GOT3 (cell line): ENCODE measurements around the gene TCHH.
"Not testable (repeated sequence)": the region's sequence is repeated elsewhere in the genome, so short reads cannot be mapped to it uniquely, and the experiment has no call there.

Source experiments
- DNase-seq: peaks from one replicate; lab custom pipeline; 2025; ENCODE audit warnings: mixed read lengths; lab: John Stamatoyannopoulos, UW

The TCHH gene

DNA sequence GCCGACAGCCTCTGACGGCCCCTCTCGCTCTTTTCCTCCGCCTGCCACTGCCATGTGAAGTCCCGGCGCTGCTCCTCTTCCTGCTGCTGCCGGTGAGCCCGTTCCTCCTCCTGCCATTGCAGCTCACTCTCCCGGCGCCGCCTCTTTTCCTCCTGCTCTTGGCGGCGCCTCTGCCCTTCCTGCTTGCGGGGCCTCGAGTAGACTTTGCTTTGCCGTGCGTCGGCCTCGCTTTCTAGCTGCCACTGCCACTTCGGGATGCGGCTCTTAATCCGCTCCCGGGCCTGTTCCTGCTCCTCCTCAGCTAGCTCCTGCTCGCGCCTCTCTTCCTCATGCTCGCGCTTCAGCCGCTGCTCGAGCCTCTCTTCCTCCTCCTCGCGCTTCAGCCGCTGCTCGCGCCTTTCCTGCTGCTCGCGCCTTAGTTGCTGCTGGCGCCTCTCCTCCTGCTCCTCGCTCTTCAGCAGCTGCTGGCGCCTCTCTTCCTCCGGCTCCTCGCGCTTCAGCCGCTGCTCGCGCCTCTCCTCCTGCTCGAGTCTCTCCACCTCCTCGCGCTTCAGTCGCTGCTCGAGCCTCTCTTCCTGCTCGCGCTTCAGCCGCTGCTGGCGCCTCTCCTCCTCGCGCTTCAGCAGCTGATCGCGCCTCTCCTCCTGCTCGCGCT, 4.3 kb downstream of the TCHH start:
- no peak for DNase-seq

DNA sequence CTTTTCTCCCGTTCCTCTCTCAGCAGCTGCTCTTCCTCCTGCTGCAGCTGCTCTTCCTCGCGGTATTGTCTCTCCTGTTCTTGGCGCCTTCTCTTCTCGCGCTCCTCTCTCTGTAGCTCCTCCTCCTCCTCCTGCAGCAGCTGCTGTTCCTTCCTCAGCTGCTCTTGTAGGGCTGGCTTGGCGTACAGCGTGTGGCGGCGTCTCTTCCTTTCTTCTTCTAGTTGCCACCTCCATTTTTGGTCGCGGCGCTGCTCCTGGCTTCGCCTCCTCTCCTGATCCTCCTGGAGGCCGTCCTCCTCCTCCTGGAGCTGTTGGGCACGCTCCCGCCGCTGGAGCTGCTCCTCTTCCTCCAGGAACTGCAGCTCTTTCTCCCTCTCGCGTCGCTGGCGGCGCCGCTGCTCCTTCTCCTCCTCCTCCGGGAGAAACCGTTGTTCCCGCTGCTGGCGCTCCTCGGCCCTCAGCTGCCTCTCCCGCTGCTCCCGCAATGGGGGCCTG, 4.8 kb downstream of the TCHH start:
- DNase-seq, result no peak

DNA sequence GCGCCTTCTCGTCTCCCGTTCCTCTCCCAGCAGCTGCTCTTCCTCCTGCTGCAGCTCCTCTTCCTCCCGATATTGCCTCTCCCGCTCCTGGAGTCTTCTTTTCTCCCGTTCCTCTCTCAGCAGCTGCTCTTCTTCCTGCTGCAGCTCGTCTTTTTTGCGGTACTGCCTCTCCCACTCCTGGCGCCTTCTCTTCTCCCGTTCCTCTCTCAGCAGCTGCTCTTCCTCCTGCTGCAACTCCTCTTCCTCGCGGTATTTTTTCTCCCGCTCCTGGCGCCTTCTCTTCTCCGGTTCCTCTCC, 5.3 kb downstream of the TCHH start:
- DNase-seq, result no peak

DNA sequence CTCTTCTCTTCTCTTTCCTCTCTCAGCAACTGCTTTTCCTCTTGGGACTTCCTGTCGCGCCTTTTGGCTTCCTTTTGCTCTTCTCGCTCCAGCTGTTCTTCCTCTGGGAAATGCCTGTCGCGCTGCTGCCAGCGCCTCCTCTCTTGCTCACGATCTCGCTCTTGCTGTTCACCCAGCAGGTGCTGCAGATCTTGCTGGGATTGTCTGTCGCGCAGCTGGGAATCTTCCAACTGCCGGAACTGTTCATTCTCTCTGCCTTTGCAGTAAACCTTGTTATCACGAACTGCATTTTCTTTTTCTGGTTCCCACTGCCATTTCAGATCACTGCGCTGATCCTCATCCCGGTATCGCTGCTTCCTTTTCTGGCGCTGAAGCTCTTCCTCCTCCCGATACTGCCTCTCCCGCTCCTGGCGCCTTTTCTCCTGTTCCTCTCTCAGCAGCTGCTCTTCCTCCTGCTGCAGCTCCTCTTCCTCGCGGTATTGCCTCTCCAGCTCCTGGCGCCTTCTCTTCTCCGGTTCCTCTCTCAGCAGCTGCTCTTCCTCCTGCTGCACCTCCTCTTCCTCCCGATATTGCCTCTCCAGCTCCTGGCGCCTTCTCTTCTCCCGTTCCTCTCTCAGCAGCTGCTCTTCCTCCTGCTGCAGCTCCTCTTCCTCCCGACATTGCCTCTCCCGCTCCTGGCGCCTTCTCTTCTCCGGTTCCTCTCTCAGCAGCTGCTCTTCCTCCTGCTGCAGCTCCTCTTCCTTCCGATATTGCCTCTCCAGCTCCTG, 5.8 kb downstream of the TCHH start:
- DNase-seq, result no peak

DNA sequence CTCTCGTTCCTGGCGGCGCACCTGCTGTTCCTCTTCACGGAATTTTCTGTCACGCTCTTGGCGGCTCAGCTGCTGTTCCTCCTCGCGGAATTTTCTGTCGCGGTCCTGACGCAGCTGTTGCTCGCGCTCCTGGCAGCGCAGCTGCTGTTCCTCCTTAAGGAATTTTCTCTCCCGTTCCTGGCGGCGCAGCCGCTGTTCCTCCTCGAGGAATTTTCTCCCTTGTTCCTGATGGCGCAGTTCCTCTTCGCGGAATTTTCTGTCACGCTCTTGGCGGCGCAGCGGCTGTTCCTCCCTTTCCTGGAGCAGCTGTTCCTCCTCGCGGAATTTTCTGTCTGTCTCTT, 6.4 kb downstream of the TCHH start:
- no peak for DNase-seq

DNA sequence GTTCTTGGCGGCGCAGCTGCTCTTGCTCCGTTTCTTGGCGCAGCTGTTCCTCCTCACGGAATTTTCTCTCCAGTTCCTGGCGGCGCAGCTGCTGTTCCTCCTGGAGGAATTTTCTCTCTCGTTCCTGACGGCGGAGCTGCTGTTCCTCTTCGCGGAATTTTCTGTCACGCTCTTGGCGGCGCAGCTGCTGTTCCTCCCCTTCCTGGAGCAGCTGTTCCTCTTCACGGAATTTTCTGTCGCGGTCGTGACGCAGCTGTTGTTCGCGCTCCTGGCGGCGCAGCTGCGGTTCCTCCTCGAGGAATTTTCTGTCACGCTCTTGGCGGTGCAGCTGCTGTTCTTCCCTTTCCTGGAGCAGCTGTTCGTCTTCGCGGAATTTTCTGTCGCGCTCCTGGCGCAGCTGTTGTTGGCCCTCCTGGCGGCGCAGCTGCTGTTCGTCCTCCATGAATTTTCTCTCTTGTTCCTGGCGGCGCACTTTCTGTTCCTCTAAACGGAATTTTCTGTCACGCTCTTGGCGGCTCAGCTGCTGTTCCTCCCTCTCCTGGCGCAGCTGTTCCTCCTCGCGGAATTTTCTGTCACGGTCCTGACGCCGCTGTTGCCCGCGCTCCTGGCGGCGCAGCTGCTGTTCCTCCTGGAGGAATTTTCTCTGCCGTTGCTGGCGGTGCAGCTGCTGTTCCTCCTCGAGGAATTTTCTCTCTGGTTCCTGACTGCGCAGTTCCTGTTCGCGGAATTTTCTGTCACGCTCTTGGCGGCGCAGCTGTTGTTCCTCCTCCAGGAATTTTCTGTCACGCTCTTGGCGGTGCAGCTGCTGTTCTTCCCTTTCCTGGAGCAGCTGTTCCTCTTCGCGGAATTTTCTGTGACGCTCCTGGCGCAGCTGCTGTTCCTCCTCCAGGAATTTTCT, 7.0 kb downstream of the TCHH start:
- DNase-seq, result no peak

DNA sequence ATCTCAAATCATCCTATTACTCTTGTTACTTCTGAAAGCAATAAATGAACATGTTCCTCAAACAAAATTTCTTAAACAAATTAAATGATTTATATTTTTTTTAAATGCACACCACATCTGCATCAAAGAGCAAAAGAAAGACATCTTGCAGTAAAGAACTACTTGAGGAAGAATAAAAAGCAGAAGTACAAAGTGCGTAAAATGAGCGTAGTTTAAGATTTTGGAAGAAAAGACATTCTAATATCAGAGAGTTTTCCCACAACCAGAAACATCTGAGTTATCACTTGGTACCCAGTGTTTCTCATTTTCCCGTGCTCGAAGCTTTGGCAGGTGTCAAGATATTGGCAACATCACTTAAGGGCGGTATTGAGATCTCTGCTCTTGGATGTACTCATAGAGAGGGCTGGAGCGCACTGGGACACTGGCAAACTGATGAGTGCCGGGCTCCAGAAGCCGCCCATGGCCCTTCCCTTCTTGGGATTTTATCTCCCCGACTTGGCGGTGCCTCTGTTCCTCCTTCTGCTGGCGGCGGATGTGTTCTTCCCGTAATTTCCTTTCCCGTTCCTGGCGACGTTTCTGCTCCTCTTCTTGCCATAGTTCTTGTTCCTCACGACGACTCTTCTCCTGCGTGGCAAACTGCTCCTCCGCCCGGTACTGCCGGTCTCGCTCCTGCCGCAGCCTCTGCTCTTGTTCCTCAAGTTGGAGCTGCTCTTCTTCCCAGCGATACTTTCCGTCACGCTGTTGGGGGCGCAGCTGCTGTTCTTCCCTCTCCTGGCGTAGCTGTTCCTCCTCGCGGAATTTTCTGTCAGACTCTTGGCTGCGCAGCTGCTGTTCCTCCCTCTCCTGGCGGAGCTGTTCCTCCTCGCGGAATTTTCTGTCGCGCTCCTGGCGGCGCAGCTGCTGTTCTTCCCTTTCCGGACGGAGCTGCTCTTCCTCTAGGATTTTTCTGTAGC, 7.9 kb downstream of the TCHH start:
- no peak for DNase-seq

DNA sequence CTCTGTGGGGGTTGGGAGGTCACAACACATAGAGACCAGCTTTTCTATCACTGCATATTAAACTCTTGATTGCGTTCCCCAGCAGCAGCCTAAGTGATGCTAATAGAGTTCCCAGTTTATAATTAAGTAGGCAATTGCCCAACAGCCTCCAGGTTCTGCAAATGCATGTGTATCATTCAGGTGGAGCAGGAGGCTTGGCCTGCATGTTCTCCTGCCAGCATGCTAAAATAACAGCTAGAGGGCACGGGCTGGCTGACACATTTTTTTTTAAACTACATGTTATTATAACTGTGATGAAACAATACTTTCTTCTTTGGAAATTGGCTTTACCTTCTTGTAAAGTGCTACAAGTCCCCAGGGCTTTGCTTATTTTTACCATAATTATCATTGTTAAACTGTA, 10.4 kb downstream of the TCHH start:
- no peak for DNase-seq

DNA sequence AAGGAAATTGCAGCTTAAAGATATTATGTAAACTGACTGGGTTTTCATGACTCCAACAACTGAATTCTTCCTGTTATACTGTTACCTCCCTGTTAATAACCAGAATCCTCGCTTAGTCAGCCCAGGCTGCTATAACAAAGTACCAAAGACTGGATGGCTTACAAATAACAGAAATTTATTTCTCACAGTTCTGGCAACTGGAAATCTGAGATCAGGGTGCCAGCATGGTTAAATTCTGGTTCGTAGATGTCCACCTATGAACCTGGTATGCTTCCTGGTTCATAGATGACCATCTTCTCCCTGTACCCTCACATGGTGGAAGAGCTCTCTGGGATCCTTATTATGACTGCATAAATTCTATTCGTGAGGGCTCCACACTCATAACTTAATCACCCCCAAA, 18.3 kb downstream of the TCHH start:
- no peak for DNase-seq

DNA sequence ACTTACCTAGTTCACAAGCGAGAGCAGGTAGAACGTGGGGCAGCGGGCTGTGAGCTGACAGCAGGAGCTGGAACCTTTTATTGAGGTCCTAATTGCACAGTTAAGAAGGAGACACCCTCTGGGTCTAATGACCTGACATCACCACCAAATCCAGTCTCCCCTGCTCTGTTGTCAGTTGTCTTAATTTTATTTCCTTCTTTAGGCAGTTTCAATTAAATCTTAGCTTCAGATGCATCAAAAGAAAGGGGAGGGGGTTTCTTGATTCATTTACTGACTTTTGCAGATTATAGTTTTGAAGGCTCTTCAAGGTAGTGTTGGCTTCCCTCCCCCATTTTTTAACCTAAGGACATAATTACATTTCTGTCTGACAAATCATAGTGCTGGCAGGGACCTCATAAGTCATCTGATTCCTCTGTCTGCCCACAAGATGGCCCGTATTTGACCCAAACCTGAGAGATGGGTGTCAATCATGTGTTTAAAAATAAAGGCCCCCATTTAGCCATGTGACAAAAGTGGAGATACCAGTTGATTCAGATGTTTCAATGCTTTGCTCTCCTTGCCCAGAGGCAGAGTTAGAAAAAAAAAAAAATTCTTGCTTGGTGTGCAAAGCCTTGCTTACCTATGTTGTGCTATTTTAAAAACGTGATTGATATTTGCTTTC, 26.1 kb downstream of the TCHH start, which contains the start of gene TCHHL1:
TCHHL1 (minus strand) TSS at position 51 of the 661 bp plus-strand sequence. CDS start 921 bp downstream, outside the sequence.
- no peak for DNase-seq

DNA sequence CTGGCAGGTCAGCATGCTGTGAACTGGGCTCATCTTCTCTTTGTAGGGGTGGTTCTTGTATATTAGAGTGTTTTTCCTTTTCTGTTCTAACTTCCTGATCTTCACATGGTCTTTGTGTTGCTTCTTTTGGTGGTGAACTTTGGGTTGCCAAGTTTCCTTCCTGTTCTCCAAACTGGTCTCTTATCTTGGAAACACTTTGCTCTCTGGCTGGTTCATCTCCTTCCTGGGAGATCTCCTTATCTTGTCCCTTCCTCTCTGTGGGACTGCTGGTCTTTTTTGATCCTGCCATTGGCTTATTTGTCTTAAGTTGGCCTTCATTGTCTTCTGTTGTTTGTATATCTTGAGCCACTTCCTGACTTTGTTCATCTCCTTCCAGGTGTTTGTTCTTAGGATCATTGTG, 28.5 kb downstream of the TCHH start:
- no peak for DNase-seq

DNA sequence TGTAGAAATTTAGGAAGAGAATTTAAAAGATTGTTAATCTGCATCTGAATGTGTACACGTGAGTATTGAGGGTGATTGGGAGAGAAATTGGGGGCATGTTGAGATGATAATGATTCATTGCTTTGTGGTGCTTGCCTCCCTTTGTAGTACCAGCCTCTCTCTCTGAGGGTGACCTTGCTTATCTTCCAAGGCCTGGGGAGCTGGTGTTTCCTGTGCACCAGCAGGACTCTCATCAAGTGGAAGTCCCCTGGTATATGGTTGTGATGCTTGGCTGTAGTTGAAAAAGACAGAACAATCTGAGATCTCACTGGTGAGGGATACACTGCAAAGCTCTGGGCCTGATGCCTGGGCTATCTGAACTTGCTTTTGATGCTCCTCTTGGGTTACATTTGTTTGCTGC, 30.4 kb downstream of the TCHH start:
- DNase-seq, result no peak

DNA sequence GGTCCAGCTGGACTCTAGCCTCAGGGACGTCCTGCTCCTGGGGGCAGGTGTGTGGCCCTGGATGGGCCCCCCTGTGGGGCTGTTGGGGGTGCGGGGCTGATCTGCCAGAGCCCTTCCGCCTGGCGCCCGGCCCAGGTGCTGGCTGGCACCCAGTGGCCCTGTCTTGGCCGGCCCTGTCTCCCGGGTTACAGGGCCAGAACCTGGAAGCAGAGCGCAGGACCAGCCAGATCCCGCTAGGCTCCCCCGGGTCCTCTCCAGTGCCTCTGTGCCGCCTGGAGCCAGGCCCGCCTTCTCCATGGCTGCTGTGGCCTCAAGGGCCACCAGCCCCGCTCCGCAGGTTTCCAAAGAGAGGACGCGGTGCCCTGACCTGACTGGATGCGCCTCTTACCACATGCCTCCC, 34.2 kb downstream of the TCHH start:
- DNase-seq, result not testable (repeated sequence)

DNA sequence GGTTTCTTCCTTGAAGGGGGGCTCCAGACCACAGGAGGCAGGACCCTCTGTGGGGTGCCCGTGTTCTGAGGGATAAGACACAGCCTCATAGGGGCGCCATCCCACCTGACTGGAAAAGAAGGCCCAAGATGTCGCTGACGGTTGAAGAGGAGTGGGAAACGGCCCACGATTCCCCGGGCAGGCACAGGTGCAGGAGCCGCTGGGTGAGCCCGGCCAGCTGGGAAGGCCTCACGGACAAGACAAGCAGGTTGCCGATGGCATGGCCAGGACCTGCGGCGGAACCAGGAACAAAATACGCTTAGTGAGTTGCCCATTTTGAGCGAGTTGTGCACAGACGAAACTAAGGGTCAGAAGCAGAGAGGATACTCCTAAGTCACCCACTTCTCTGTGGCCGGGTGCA, 34.8 kb downstream of the TCHH start:
- DNase-seq, result not testable (repeated sequence)

DNA sequence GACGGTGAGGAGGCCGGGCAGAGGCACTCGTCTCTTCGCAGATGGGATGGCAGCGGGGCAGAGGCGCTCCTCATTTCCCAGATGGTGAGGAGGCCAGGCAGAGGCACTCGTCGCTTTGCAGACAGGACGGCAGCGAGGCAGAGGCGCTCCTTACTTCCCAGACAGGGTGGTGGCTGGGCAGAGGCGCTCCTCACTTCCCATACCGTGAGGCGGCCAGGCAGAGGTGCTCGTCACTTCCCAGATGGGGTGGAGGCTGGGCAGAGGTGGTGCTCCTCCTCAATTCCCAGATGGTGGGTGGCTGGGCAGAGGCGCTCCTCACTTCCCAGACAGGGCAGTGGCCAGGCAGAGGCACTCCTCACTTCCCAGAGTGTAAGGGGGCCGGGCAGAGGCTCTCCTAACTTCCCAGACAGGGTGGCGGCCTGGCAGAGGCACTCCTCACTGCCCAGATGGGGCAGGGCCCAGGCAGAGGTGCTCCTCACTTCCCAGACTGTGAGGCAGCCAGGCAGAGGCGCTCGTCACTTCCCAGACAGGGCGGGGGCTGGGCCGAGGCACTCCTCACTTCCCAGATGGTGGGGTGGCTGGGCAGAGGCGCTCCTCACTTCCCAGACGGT, 36.3 kb downstream of the TCHH start:
- no peak for DNase-seq

DNA sequence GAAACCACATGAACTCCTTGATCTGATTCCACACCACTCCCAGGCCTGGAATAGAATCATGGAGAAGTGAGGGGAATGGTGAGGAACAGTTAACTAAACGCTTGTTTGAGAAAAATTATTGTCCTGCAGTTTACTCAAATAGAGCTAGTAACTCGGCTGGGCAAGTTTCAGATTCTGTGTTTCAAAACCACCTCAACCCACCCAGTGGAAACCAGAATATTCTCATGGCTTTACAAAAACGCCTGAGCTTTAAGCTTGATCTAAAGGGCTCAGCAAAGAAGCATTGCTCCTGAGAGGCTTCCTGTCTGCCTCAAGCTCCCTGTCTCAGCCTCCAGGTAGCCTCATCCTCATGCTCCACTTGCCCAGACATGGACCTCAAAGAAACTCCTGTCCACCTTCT, 42.9 kb downstream of the TCHH start:
- no peak for DNase-seq

DNA sequence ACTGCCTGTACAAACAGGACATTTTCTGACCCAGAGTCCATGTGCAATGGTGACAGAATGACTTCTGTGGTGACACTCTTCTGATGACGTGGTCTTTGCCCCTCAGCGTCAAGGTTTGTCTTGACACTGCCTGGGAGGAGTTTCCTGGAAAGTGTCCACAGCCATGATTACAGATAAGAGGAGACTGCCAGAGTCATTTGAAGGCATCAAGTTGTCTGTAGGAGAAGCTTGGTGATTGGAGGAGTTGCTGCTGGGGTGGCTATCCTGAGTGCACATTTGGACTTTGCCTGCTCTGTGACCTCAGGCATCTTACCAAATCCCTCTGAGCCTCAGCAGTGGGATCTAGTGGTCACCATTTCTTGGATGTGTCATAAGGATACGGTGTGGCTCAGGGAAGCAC, 44.1 kb downstream of the TCHH start:
- DNase-seq, result no peak

DNA sequence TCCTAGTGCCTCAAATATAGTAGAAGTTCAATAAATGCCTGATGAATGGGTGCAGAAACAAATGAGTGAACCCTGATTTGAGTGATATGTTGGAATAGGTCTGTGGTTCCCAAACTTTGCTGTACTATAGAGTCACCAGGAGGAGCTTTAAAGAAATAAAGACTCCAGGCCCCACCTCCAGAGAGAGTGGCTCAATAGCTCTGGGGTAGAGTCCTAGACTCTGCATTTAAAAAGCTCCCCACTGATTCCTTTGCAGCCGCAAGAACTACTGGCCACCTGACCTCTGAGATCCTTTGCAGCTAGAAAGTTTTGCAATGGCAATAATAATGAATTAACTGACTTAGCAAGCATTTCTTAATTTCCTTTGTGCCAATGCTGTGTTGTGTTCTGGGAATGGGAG, 47.3 kb downstream of the TCHH start:
- DNase-seq, result no peak

DNA sequence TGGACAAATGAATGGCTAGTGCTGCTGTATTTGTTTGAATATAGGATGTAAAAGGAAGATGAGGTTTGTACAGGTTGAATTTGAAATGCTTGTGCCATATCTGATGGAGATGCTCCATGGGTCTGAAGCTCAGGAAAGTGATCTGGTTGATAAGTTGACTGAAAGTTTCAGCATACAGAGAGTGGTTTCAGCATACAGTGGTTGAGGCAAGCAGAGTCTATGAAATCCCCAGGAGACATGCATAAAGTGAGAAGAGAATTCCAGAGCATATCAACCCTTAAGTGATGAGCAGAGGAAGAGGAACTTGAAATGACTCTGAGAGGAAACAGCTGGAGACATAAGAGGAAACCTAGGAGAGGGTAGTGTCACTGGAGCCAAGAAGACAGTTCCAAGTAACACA, 48.1 kb downstream of the TCHH start:
- no peak for DNase-seq

DNA sequence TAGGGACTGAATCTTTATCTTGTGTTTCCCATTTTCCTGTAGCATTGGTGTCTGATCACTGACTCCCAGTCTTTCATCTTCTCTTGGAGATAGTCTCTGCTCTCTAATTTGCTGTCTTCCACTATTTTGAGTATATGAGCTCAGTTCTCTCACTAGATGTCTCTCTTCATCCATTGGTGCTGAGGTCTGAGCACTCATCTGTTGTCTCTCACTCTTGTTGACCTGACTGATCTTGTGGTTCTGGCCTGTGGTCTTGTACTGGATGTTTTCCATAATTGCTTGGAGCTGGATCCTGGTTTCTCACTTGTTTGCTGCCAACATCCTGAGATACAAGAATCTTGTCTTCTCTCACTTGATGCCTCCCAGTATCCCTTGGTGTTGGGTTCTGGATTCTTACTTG, 53.3 kb downstream of the TCHH start:
- no peak for DNase-seq
